GM21529 (cell line): ENCODE measurements around the gene NR0B2.
A peak's percentile ranks its signal among the peaks of the same experiment; 100 is the strongest.

ENCODE experiments used
- ATAC-seq: cut with Tn5 transposase; IDR thresholded peaks from one replicate; pipeline ENCODE4 v1.9.1; 2021; ENCODE audit not compliant: unreplicated experiment

Gene NR0B2

DNA sequence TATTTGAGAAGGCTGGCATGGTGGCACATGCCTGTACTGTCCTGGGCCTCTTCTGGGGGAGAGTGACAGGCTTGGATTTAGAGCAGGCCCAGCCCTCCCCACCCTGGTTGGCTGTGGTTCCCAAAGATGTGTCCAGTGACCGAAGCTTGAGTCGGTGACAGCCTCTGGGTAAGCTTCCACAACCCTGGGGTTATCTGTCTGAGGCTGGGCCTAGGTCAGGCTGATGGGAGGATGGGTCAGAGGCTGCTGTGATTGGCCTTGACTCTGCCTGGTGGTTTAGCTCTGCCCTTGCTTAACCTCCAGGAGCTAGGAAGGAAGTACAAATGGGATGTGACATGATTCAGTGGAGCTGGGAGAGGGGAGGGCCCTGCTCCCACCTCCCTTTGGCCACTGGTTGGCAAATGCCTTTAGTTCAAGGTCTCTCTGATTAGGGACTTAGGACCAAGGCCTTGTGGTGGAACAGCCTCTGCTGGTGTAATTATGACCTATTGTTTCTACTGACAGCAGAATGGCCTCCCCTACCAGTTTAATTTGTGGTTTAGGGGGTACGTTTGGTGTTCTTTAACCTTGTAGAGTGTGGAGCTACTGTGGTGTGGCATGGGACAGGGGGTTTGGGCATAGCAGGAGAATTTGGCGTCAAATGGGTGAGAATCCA lies 24.4 kb upstream of the NR0B2 start:
- no peak for ATAC-seq

DNA sequence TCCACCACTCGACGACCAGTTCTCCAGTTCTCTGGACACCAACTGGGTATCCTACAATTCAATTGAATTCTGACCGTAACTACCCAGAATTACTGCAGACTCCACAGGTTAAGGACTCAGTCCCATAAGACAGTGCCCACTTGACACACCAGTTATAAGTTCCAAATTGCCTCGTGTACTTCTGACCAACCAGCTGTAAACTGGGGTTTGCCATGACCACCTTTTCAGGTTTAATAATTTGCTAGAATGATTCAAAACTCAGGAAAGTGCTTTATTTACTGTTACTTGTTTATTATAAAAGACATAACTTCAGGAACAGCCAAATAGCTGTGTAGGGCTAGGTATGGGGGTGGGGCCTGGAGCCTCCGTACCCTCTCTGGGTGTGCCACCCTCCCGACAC lies 23.0 kb upstream of the NR0B2 start:
- no peak for ATAC-seq

DNA sequence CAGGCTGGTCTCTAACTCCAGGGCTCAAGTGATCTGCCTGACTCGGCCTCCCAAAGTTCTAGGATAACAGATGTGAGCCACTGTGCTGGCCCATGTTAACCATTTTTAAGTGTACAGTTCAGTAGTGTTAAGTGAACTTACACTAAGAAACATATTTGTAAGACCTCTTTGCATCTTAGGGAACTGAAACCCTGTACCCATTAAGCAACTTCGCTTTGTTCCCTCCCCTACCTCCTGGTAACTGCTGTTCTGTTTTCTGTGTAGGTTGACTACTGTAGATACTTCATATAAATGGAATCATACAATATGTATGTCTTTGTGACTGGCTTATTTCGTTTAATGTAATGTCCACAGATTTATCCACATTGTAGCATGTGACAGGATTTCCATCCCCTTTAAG lies 18.8 kb upstream of the NR0B2 start:
- no peak for ATAC-seq

DNA sequence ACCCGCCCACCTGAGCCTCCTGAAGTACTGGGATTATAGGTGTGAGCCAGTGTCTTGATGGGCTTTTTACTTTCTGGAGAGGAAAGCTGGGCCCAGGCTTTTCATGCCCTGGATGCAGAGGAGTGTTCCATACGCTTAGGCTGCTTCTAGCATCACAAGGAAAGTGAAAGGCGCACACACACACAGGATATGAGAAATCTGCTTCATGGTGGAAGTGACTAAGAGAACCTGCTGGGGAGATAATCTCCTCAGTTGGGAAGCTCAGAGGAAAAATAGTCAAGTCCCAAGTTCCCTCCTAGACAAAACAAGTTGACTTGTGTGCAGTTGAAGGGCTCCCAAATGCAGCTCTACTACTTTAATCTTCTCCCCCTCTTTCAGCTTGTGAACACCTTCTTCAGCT lies 9.9 kb upstream of the NR0B2 start:
- ATAC-seq = no peak

DNA sequence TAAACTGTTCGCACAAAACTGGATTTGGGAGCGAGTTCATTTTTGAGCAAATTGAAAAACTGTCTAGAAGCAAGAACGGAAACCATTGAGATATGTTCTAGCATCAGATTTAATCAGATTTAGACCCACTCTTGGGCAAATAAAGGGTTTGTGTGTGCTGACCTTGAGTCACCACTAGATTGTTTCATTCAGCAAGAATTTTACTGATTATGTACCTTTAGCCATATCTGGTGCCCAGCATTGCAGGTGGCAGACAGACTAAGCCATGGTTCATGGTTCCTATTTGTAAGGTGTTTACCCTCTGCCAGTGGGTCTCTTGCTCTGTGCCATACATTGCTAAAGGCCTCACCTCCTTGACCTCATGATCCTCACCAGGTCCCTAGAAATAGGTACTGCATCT lies 9.1 kb upstream of the NR0B2 start:
- no peak for ATAC-seq

DNA sequence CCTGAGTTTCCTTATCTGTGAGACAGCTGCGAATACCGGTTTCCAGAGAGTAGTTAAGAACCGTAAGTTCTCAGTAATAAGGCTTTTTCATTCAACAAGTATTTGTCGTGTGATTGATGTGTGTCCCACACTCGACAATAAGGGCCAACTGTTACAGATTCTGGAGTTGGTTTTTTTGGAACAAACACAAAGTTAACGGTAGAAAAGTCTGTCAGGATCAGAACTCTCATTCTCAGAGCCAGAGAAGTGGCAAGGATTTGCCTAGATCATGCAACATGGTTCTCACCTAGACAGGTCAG lies 8.6 kb upstream of the NR0B2 start:
- ATAC-seq = no peak

DNA sequence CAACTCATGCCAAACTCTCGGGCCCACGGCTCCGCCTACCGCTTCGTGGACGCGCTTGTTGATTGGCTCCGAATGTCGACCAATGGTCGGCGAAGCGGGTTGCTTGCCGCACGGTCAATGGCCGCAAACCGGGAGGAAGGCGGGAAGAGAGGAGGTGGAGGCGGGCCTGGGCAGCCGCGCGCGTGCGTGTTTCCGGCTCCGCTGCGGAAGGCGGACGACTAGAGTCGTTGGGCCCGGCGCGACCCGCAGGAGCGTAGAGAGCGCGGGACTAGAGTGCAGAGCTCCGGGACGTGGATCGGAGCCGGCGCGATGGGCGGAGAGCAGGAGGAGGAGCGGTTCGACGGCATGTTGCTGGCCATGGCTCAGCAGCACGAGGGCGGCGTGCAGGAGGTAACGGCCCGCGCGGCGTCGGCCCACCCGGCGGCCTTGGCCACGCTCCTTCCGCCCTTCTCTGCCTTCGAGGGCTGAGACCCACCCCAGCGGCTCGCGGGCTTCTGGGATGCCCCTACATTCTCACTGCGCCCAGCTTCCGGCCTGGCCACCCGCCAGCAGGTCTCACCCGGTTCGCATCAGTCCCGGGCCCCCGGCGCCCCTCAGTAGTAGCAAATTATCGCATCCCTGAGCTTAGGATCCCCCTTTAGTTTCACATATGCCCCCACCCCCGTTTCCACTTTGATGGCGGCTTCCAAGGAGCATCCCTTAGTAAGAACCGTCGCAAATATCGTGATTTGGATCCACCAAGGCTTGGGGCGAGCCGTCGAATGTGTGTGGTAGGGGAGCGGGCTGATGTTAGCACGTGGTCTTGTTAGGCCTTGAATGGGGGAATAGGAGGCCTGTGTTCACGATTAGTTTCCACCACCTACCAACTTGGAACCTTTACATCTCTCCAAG lies 8.0 kb upstream of the NR0B2 start, which contains the start of gene NUDC:
Gene NUDC, plus strand, starts transcription at position 204 of the 891 bp plus-strand sequence. Its CDS starts 106 bp downstream, at position 310.
- peak; percentile 97 for ATAC-seq

DNA sequence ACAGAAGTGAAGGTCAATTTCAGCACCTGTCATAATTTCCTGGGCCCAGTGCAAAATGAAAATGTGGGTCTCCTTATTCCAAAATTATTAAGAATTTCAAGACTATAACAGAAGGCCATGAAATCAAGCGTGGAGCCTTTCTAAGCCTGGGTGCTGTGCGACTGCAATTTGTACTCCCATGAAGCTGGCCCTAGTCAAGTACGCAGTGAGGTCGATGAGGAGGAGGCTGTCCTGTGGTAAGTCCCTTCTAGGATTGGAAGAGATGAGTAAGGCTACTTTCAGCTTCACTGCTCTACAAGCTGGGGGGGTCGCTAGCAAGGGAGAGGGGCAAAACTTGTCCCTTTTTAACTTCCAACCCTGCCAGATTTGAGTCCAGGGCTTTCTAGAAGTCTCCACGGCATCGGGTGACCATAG lies 7.4 kb upstream of the NR0B2 start:
- ATAC-seq = no peak

DNA sequence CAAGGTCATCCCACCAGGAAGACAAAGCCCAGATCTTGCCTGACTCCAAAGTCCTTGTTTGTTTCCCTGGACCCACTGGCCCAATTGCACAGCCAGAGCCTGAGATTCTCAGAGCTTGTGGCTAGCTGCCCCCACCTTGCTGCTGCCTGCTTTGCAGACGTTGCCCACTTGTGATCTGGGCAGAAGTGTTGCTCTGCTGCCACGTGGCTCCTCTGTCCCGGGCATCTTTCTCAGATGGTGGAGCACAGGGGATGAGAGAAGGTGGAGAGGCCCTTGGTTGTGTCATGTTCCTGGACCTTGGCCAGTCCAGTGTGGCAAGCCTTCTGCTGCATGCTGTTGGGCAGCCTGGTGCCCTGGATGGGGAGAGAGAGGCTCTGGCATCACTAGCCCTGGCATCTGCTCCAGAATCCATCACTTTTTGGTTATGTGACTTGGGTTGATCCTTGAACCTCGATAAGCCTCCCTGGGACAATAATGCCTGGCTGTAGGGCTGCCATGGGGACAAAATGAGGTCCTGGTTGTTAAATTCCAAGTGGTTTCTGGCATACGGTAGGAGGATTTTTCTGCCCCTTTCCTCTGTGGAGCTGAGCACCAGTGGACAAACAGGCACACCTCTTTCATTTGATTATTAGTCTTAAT lies 1.5 kb upstream of the NR0B2 start:
- no peak for ATAC-seq

DNA sequence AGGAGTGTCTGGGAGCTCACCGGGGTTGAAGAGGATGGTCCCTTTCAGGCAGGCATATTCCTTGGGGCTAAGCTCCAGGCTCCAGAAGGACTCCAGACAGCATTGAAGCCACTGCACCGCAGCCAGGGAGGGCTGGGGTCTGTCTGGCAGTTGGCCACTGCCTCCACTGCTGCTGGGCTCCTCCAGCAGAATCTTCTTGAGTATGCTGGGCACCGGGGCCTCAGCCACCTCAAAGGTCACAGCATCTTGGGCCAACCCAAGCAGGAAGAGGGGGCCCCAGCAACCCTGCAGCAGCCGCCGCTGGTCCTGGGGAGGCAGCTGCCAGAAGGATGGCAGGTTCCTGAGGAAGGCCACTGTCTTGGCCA lies 404 bp downstream of the NR0B2 start:
- ATAC-seq = no peak

DNA sequence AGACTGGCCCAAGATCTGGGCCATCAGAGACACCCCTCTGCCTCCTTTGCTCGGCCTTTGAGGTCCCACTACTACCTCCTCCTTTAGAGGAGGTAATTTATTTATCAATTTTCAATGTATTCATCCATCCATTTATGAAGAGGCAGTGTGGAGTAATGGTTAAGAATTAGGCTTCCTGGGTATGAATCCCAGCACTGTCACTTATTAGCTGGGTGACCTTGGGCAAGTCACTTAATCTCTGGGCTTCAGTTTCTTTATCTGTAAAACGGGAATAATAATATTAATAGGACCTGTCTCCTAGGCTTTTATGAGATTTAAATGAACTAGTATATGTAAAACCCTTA lies 1.7 kb downstream of the NR0B2 start:
- no peak for ATAC-seq

DNA sequence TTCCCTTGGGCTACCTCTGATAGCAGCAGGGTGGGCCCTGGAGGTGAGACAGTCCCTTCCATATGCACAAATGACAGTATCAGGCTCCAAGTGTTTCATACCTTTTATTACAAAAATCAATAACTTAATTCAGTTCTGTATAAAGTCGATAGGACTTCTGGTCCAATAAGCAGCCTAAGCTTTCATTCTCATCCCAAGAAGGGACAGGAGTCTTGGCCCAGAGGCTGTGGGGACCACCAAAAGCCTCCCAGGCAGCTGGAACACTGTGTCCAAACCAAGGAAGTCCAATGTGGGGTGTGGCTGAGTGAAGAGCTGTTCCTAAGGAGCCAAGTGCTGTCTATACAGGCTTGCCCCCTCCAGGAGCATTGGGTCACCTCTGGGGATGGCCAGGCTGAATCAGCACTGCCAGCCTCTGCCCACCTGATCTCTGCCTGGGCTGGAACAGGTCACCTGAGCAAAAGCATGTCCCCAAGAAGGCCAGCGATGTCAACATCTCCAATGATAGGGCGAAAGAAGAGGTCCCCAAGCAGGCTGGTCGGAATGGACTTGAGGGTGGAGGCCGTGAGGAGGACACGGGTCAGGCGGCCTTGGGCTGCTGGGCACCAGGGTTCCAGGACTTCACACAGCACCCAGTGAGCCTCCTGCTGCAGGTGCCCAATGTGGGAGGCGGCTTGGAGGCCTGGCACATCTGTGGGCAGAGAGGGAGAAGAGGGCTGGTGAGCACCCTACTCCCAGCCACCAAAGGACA lies 2.2 kb downstream of the NR0B2 start:
- no peak for ATAC-seq

DNA sequence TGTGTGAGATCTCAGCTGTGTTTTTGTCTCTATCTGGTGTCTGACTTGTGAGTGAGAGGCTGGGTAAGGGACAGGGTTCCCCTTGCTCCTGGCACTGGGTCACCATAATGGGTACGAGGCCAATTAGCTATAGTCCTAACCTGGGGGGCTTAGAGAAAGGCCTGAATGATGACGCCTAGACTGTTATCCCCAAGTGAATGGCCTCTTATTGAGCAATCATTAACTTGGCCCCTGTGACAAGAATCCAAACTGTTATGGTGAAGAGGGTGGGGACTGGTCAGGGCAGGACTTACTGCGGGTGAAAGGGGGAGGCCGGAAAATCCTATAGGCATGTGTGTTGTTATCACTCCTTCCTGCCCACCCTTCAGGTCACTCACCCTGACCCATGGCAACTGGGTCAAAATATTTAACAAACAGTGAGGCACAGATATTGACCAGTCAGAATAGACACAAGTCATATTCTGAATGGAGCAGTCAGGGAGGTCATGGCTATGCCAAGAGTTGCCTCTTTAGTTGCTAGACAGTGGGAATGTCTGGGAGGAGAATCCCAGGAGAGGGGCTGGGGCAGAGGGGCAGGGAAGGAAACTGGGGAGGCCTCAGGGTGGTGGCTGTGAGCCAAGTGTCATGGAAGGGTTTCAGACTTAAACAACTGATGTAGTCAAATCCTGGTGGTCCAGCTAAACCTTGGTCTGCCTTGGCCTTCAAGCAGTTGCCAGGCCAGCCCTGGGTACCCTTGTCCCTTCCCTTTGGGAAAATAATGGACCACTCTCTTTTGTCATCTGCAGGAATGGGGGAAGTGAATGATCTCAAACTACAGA lies 3.2 kb downstream of the NR0B2 start:
- ATAC-seq = no peak

DNA sequence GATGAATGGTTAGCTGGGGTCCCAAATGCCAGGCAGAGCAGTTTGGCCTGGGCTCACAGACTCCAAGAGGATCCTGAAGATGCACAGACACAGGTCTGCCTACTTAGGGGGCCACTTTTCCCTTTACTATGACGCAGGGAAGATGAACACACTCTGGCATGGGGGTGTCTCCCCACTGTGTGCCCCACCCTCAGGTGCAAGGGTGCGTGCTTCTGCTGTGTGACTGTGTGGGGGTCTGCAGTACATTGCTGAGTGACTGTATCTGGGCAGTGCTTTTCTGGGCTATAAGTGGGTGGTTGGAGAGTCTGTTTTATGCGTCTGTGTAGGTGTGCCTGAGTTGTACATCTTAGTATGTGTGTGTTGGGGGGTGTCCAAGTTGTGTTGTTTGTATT lies 3.8 kb downstream of the NR0B2 start:
- ATAC-seq = no peak

DNA sequence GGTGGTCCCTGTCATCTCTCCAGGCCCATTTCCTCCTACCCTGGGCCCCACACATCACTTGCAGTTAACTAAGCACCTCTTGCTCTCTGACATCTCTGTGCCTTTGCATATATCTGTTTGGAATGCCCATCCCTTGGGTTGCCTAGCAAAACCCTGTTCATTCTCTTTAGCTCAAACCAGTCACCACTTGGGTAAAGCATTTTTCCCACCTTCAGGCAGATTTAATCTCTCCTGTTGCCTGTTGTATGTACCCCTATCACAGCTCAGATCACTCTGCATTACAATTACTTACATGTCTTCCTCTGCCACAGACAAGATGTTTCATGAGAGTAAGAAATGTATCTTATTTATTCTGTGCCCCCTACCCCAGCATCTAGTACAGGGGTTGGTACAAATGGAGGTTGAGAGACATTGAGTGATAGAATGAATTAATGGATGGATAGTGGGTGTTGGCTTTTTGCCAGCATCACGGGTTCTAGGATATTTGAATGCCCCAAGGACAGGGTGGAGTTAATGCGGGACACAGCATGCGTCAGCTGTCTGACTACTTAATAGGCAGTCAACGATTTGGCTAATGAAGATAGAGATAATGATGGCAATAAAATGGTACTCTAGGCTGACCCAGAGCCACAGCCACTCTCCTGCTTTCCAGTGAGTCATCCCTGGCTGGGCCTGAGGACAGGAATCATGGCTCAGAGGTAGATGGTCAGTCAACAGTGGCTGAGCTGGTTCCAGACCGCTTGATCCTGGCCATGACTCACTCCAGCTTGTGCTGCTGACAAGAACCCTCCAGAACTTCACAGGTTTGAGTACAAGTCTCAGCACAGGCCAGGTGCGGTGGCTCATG lies 6.5 kb downstream of the NR0B2 start:
- ATAC-seq = no peak

DNA sequence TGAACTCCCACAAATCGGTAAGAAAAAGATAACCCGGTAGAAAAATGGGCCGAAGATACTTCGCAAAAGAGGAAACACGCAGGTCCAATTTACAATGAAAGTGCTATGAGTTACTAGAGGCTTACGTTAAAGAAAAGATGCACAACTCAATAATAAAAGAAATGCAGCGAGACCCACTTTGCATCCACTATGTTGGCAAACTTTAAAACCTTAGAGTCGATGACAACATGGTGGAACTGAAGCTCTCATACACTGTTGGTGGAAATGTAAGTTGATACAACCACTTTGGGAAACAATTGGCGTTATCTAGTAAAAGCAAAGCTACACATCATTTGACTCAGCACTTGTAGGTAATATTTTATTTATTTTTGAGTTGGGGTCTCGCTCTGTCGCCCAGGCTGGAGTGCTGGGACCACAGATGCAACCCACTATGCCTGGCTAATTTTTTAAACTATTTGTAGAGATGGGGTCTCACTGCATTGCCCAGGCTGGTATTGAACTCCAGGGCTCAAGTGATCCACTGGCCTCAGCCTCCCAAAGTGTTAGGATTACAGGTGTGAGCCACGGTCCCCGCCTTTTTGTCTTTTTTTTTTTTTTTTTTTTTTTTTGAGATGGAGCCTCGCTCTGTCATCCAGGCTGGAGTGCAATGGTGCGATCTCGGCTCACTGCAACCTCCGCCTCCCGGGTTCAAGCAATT lies 12.8 kb downstream of the NR0B2 start:
- no peak for ATAC-seq

DNA sequence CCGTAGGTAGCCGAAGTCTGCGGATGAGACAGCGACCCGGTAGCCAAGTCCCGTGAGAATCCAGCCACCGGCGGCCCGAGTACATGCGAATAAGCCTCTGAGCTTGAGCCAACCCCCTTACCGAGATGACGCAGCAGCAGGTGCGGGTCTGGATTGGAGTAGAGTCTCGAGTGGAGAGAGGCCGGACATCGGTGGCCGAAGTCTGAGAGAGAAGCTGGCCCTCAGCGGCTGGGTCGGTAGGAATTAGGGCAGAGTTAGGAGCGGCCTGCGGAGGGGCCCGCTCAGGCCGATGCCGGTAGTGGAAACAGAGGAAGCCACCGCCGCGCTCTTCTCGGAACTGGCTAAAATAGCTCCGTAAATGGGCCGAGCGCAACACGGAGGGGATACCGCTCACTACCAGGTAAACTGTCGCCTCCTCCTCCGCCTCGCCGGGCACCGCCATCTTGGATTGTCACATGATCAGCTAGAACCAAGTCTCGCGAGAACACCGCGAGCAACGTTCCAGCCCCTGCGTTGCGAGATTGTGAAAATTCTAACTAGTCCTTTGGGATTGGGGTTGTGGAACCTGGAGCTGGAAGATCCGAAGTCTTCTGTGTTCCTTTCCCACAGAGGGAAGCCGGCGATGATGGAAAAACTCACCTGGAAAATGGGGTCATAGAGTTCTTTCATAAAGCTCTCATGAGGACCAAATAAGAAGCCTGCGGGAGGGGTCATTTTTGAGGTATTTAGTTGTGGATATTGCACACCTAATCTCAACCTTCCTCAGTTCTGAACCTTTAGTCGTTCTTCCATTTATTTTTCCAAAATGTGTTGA lies 13.6 kb downstream of the NR0B2 start, which contains the start of gene GPATCH3:
Gene GPATCH3, minus strand, starts transcription at position 467 of the 814 bp plus-strand sequence. Its CDS starts 25 bp downstream, at position 442.
- peak; percentile 83 for ATAC-seq

DNA sequence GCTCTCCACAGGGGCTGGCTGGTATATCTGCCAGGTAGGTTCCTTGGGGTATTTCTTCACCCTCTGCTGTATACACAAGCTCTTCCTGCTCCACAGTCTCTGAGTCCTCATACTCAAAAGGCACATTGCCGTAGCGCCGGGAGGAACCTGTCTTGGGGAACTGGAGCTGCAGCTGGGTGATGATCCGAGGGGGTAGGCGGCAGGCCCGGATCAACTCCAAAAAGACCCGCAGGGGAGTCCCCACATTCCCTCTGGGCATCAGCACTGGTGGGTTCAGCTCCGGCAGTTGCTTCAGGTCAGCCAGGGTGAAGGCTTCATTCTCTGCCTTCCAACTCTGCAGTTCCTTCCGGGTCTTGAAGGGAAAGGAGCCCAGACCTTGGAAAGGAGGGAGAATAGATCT lies 16.4 kb downstream of the NR0B2 start:
- ATAC-seq = no peak
